GM21423 (cell line): ENCODE data around the gene LRG1.
"Not testable (repeated sequence)": the region's sequence is repeated elsewhere in the genome, so short reads cannot be mapped to it uniquely, and the experiment has no call there.

Experiments
- ATAC-seq: cut with Tn5 transposase; IDR thresholded peaks from one replicate; pipeline ENCODE4 v1.9.1; 2021; ENCODE audit warnings: mild to moderate bottlenecking, moderate library complexity; ENCODE audit not compliant: unreplicated experiment

Gene LRG1

DNA sequence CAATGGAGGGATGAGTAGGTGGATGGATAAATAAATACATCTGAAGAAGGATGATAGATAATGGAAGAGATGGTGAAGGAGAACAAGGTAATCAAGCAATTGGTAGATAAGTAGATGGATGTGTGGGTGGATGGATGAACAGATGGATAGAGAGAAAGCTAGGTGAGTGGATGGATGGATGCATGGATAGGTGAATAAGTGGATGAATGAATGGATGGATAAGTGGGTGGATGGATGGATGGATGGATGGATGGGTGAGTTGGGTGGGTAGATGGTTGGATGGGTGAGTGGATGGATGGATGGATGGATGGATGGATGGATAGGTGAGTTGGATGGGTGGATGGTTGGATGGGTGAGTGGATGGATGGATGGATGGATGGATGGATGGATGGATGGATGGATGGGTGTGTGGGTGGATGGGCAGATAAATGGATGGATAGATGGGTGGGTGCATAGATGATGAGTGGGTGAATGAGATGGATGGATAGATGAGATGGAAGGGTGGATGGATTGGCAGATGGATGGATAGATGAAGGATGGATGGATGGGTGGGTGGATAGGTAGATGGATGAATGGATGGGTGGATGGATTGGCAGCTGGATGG is 13.4 kb upstream of the LRG1 start:
- ATAC-seq, result no peak

- ATAC-seq, result no peak
These were observed 12.6 kb upstream of the LRG1 start for GRCh38 chr19:4552525-4552819.

DNA sequence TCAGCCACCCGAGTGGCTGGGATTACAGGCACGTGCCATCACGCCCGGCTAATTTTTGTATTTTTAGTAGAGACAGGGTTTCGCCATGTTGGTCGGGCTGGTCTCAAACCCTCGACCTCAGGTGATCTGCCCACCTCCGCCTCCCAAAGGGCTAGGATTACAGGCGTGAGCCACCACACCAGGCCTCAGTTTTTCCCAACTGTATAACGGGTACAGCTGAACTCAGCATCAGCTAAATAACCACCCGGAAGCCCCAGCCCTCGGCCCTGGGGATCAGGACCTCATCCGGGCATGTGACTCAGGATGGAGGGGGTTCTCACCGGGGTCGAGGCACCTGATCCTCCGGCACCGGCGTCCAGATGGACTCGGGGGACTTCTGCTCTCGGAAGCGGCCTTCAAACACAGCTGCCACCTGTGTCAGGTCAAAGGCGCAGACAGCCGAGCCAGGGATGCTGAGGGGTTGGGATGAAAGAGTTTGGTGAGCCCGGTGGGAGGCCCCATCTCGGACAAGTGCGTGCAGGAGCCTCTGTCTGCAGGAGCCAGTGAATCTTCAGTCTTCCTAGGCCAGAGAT is 10.7 kb upstream of the LRG1 start:
- no peak for ATAC-seq

DNA sequence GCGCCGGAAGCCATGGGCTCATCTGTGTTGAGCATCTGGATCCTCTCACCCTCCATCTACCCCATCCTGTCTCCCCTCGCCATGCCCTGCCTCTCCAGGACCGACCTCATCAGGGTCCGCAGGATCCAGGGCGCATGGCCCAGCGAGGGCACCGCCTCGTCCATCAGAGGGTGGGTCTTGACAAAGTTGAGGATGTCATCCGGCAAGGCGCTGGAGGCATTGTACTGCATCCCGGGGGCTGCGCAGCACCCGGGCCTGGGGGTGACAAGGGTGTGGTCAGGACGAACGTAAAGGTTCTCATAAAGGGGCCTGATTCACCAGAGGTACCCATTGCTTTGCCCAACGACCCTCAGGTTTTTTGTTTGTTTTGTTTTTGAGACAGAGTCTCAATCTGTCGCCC is 10.2 kb upstream of the LRG1 start:
- ATAC-seq, result no peak

DNA sequence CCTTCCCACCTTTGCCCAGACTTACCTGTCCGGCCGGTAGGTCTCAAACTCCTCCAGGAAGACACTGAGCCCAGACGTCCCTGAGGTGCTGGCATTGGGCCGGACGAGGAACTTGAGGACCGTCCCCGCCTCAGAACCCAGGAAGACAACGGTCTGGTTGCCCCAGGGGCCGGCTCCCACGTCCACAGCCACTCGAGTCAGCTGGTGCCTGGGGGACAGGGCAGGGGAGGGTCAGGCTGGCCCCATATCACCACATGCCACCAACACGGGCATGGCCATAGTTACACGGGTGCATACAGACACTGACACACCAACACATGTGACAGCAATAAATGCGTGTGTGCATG is 8.4 kb upstream of the LRG1 start:
- ATAC-seq, result no peak

DNA sequence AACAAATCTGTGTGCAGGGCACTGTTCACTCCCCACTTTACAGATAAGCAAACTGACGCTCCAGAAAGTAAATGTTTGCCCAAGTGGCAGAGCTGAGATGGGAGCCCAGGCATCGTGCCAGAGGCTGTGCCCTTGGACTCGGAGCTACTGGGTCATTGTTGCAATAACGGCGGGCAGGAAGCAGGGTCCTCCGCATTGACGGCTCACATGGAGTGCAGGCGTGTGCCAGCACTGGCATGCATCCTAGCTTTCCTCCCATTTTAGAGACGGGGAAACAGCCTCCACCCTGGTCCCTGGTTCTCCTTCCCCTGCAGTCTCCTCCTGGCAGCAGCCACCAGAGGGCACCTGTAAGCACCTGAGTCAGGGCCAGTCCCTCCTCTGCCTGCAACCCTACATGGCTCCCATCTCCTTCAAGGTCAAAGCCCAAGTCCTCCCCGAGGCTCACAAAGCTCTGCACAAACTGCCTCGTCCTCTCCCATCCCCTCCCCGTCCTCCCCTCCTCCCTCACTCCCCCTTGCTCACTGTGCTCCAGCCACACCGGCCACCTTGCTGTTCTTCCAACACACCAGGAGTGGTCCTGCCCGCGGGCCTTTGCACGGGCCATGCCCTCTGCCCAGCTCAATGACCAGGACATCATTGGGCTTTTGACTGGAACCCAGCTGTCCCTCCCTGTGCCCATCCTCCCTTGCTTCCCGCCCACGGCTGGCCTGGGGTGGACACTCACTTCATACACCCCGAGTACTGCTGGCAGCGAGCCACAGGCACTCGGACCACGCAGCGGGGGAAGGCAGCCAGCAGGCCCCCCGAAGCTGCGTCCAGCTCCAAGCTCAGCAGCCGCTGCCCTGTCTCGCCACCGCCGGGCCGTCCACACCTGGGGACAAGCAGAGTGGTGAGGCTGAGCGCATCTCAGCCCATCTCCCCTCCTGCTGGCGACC is 7.7 kb upstream of the LRG1 start:
- ATAC-seq, result no peak

- ATAC-seq, result no peak
These were observed 4.2 kb upstream of the LRG1 start for GRCh38 chr19:4543842-4544647.

DNA sequence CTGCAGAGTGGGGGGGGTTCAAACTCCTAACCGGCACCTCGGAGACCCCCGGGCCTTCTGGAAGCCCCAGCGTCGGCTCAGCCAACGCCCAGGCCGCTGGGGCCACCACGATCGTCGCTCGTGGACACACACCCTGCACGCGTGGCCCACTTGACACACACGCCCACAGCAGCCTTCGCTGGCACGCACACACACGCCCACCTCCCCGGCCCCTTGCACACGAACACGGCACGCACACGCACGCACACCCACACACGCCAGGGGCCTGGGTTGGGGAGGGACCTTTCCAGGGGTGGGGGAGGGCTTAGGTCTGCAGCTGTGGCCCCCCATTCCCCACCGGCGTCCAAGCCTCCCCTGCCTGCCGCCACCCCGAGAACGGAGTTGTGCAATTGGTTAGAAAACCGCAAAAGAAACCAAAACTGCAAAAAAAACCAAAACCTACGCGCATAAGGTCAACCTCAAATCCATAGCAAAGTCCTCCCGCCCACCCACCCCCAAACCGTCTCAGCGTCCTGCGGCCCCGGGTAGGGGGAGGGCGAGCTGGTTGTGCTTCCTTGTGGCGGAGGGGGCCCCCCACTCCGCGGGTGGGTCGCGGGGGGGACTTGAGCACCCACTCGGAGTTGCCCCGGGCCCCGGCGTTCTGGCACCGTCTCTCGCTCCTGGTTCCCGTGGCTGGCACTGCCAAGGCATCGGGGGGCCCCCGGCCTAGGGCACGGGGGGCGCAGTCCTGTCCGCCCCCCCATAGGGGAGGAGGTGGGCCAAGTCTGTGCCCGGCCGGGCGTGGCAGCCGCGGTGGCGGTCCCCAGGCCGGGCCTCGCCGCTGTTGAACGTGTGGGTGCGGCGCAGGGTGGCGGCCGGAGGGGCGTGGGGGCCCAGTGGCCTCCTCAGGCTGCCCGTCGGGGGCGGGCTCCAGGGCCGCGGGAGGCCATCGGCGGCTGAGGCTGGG is 3.3 kb upstream of the LRG1 start:
- no peak for ATAC-seq

DNA sequence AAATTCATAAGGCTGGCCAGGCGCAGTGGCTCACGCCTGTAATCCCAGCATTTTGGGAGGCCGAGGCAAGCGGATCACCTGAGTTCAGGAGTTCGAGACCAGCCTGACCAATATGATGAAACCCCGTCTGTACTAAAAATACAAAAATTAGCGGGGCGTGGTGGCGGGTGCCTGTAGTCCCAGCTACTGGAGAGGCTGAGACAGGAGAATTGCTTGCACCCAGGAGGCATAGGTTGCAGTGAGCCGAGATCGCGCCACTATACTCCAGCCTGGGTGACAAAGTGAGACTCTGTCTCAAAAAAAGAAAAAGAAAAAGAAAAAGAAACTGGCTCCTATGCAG is 1.9 kb upstream of the LRG1 start:
- not testable (repeated sequence) for ATAC-seq

GRCh38 chr19:4541114-4541805 is 1.4 kb upstream of the LRG1 start:
- no peak for ATAC-seq

DNA sequence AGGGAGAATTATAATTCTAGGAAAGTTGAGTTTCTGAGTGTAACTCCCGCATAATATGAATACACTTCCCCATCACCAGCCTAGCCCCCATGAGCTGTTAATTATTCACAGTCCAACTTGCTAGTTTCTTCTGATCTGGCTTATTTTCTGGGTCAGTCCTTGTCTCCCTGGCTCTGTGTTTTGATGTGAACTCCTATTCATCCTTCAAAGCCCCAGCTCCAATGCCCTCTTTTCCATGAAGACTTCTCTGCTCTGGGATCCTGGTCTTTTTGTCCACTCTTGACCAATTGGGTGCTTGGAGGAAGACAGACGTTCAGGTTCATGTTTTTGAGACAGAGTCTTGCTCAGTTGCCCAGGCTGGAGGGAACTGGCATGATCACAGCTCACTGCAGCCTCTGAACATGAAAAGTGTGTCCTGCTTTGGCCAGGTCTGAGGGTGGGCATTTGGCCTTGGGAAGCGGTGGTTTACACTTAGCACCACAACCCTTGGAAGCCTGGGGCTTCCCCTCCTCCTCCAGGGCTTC is 605 bp downstream of the LRG1 start:
- no peak for ATAC-seq

GRCh38 chr19:4538601-4538954 is 1.3 kb downstream of the LRG1 start:
- ATAC-seq, result no peak

DNA sequence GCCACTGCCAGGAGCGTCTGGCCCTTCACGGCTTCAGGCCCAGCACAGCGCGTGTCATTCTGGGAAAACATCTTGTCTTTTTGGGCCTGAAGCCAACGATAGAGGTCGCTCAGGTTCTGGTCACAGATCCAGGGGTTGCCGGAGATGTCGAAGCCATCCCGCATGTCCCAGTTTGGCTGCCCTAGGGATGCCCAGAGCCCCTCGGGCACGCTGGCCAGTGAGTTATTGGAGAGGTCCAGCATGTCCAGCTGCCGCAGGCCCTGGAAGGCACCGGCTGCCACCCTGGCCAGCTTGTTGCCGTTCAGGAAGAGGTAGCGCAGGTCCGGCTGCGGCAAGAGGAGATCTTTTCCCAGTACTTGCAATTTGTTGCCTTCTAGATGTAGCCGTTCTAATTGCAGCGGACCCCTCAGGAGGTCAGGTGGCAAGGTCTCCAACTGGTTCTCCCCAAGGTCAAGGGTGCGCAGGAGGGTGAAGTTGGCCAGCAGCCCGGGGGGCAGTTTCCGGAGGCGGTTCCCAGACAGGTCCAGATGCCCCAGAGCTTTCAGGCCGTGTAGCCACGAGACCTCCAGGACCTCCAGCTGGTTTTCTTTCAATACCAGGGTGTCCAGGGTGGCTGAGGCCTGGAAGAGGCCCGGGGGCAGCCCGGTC is 1.8 kb downstream of the LRG1 start:
- no peak for ATAC-seq

DNA sequence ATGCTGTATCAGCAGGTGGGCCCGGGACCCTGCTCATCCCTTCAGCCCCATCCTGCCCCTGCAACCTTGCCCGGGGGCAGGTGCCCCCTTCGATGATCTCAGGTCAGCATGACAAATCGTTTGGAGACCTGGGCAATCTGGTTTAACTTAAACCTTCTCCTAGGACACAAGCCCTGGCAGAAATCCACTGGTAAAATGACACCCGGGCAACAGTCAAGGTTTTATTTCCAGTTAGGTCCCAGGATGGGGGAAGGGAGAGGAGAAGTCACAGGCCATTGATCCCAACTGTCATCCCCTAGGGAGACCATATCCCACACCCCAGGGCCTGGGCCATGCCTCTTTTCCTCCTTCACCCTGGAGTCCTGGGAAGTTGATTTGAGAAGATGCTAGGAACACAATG is 3.0 kb downstream of the LRG1 start:
- ATAC-seq, result no peak

DNA sequence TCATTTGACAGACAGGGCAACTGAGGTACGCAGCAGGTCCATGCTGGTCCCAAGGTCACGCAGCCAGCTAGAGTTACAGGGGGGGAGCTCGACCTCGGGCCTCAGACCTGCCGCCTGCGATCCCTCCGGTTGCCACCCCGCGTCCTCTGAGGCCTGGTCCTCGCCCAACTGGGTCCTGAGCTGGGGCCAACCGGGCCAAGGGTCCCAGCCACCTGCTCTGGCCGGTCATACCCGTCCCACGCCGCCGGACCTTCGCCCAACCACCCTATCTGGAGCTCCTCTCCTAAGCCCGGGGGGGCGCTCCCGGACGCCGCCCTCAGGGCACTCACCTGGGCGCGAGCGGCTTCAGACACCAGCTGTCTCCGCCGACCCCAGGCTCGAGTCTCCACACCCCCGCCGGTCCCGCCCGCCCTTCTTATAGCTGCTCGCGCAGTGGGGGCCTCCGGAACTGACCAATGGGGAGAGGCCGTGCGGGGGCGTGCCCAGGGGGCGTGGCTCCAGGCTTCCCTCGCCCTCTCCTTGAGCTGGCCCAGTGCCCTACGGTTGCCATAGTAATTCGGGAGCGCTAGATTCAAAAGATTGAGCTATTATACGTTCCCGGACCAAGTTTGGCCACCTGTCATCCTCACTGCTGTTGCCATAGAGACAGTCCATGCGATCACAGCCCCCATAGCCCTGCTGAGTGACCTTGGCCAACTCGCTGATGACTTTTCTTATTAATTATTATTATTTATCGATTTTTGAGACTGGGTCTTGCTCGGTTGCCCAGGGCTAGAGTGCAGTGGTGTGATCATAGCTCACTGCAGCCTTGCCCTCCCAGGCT is 4.8 kb downstream of the LRG1 start, which contains the start of gene PLIN5:
TSS of gene PLIN5 (minus strand) at position 389 of the 823 bp plus-strand sequence. CDS start 1,150 bp downstream, outside the sequence.
- ATAC-seq, result no peak

DNA sequence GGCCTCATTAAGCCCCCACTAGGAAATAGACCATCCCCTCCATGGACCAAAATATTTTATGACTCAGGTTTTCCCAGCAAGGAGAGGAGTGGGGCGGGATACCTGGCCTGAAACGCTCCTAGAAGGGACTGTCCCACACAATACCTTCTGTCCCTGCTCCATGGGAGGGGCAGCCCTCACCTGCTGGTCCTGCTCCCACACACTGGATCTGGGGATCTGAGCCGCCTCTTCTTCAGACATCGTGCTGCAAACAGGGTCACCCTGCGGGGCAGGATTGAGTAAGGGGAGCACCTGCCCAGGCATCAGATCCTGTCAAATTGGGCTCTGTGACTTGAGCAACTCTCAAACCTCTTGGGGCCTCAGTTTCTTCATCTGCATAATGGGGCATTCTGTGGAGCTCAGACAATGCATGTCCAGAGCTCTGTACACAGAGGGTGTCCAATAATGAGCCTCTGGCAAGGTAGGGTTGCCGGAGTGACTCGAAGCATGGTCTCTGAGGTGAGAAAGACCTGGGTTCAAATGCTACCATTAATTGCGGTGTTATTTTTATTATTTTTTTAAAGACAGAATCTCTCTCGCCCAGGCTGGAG is 5.9 kb downstream of the LRG1 start:
- no peak for ATAC-seq

DNA sequence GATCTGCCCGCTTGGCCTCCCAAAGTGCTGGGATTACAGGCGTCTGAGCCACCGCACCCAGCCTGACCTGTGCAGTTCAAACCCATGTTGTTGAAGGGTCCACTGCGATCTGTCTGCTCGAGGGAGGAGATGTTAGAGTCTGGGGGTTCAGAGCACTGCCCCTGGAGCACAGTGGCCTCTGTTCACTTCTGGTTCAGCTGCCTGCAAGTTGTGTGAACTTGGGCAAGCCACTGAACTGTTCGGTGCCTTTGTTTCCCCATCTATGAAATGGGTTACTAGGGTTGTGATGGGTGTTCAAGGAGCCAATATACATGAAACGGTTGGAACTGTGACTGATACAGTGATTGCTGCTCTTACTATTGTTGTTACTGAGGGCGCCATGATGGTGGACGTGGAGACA is 6.5 kb downstream of the LRG1 start:
- no peak for ATAC-seq

GRCh38 chr19:4531562-4532165 is 8.2 kb downstream of the LRG1 start:
- no peak for ATAC-seq
